Karpas-422 (cell line): ENCODE results near the gene CABYR. TPM values are rescaled to one million over a fixed set of nuclear protein-coding genes. Genes with fewer than 3 reads are reported as not detected.

Experiments used
- DNase-seq: peaks from one replicate; pipeline ENCODE4 v3.0.0-alpha.2; 2015
- H2AFZ ChIP-seq: fragments of 200-600 bp; sonication (generic); 2 replicates; pipeline ENCODE4 v1.6.1; 2014; ENCODE audit warnings: antibody characterized with exemption, low read length, mixed read lengths
- H3K27ac ChIP-seq: fragments of 200-600 bp; sonication (generic); 2 replicates; pipeline ENCODE4 v1.5.1; 2014; ENCODE audit warnings: mild to moderate bottlenecking, low read length, moderate library complexity
- H3K27me3 ChIP-seq: fragments of 200-600 bp; sonication (generic); 2 replicates; pipeline ENCODE4 v1.6.1; 2014; ENCODE audit warnings: low read length, mixed read lengths
- H3K36me3 ChIP-seq: fragments of 200-600 bp; sonication (generic); 2 replicates; pipeline ENCODE4 v1.6.1; 2014; ENCODE audit warnings: low read length, mixed read lengths; ENCODE audit not compliant: insufficient read depth
- H3K4me1 ChIP-seq: fragments of 200-600 bp; sonication (generic); 2 replicates; pipeline ENCODE4 v1.6.1; 2014; ENCODE audit warnings: mild to moderate bottlenecking, low read length, mixed read lengths
- H3K4me2 ChIP-seq: fragments of 200-600 bp; sonication (generic); 2 replicates; pipeline ENCODE4 v1.6.1; 2014; ENCODE audit warnings: low read length, low read depth, mild to moderate bottlenecking; ENCODE audit not compliant: poor library complexity, severe bottlenecking
- H3K4me3 ChIP-seq: fragments of 200-600 bp; sonication (generic); 2 replicates; pipeline ENCODE4 v1.5.1; 2014; ENCODE audit warnings: mild to moderate bottlenecking, antibody characterized with exemption, low read length, mixed read lengths
- H3K79me2 ChIP-seq: fragments of 200-600 bp; sonication (generic); 2 replicates; pipeline ENCODE4 v1.6.1; 2014; ENCODE audit warnings: mild to moderate bottlenecking, low read length, mixed read lengths
- H3K9ac ChIP-seq: fragments of 200-600 bp; sonication (generic); 2 replicates; pipeline ENCODE4 v1.6.0; 2014; ENCODE audit warnings: low read length
- H3K9me2 ChIP-seq: fragments of 200-600 bp; sonication (generic), shearing (Covaris generic); replicated peaks from 2 replicates; pipeline ENCODE4 v1.6.0; 2014; ENCODE audit warnings: mild to moderate bottlenecking, low read length, moderate library complexity; ENCODE audit not compliant: insufficient read depth
- H3K9me3 ChIP-seq: fragments of 300-700, 200-600 bp; sonication (generic); 2 replicates; pipeline ENCODE4 v1.6.1; 2014; ENCODE audit warnings: low read length, mixed read lengths
- H4K20me1 ChIP-seq: fragments of 200-600 bp; sonication (generic); 2 replicates; pipeline ENCODE4 v1.6.1; 2014; ENCODE audit warnings: mild to moderate bottlenecking, antibody characterized with exemption, low read length, low read depth; ENCODE audit not compliant: insufficient read depth
- total RNA-seq: library from RNA; depleted of rRNA; stranded (reverse); fragments of >200 nt; shearing (Covaris generic); gene quantifications from 2 replicates; pipeline ENCODE4 v1.2.3, GENCODE V29; 2014; ENCODE audit warnings: low replicate concordance

The CABYR gene
- total RNA-seq, 1 experiment from 2014 or later: not detected

DNA sequence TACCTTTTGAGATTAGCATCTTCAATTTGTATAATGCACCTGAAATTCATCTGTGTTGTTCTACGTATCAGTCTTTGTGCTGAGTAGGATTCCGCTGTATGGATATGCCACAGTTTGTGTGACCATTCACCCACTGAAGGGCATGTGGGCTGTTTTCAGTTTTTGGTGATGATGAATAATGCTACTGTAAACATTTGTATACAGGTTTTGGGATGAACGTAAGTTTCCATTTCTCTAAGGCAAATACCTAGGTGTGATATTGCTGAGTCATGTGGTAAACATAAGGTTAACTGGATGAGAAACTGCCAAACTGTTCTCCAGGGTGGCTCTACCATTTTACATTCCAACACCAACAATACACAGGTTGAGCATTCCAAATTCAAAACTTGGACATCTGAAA, 35.1 kb downstream of the CABYR start:
- H3K4me3 ChIP-seq: no peak overlapping the region
- no peak for DNase-seq
- no peaks in the 10 kb centered on the region for H3K36me3 ChIP-seq
- H2AFZ ChIP-seq: no peak overlapping the region
- no peak overlapping the region for H3K27ac ChIP-seq
- H3K4me1 ChIP-seq: no peaks in the 10 kb centered on the region
- no peaks in the 10 kb centered on the region for H4K20me1 ChIP-seq
- no peaks in the 10 kb centered on the region for H3K79me2 ChIP-seq
- no peaks in the 10 kb centered on the region for H3K9me2 ChIP-seq
- H3K27me3 ChIP-seq: no peaks in the 10 kb centered on the region
- H3K9me3 ChIP-seq: no peaks in the 10 kb centered on the region
- H3K4me2 ChIP-seq: no peak overlapping the region
- no peak overlapping the region for H3K9ac ChIP-seq

DNA sequence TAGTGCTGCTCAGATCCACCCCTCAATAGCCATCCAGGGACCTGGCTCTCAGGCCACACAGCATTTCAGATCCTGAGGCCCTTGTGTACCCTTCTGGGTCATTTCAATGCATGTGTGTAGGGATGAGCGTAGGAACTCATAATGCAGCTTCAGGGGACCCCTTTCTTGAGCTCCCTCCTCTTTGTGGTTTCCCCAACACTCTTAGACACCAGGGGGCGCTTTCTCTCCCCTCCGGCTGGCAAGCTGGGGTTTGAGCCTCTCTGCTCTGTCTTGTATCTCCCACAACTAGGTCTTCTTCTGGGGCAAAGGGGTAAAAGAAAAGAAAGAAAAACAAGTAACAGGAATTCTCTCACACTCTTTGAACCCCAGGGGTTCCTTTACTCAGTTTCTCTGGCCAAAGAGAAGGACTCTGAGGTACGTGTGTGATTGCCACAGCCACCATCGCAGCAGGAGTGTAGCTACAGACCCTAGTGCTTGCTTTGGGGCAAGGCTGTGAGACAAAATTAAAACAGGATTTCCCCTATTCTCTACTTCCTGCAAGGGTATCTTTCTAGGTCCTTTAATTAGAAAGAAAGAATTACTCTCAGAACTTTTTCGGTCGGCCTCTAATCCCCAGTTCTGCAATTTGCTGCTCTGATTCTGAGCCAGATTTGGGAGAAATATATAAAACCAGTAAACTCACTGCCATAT, 38.0 kb downstream of the CABYR start:
- Histone ChIP-seq H3K9me2 (no peaks in the 10 kb centered on the region), H3K4me2 (no peak overlapping the region), H3K36me3 (no peaks in the 10 kb centered on the region), H3K9ac (no peak overlapping the region), H3K27me3 (no peaks in the 10 kb centered on the region), H3K9me3 (no peaks in the 10 kb centered on the region), H4K20me1 (no peaks in the 10 kb centered on the region), H3K79me2 (no peaks in the 10 kb centered on the region), H3K4me3 (no peak overlapping the region), H3K27ac (no peak overlapping the region), H3K4me1 (no peaks in the 10 kb centered on the region), H2AFZ (no peak overlapping the region)
- DNase-seq: peak; percentile 87

DNA sequence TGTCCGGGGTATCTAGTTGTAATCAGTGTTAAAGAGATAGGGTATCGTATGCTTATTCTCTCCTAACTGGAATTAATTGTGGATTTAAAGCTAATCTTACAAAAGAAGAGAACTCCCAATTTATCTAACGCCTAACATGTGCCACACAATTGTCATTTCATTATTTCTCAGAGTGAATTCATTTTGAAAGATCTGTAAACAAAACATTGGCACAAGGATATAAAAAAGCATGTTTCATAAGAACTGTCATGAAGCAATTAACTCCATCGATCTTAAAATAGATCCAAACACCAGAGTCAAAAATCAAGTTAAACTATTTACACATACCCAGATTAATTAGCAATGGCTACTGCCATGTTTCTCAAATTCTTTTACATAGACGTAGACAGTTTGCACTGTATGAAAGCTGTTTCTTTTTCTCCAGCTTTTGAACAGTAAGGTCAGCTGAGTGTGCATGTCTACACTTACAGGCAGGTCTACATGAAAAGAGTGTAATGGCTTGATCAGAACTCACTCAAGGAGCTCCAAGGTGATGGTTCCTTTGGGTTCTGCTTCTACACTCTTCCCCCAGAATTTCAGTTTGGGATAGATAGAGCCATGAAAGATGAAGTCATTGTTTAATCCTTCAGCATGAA, 38.8 kb downstream of the CABYR start:
- no peak overlapping the region for H3K27ac ChIP-seq

GRCh38 chr18:24180048-24180447, 41.2 kb downstream of the CABYR start:
- Histone ChIP-seq H3K36me3 (no peaks in the 10 kb centered on the region), H4K20me1 (no peaks in the 10 kb centered on the region), H3K4me2 (no peak overlapping the region), H2AFZ (no peak overlapping the region), H3K4me1 (no peaks in the 10 kb centered on the region), H3K27me3 (no peaks in the 10 kb centered on the region), H3K4me3 (no peak overlapping the region), H3K9ac (no peak overlapping the region), H3K27ac (no peak overlapping the region), H3K79me2 (no peaks in the 10 kb centered on the region), H3K9me2 (no peaks in the 10 kb centered on the region), H3K9me3 (no peaks in the 10 kb centered on the region)
- no peak for DNase-seq

More for the DNA sequence above, 38.8 kb downstream of the CABYR start:
- H3K27me3 ChIP-seq: no peaks in the 10 kb centered on the region
- no peak overlapping the region for H3K4me3 ChIP-seq
- no peak for DNase-seq
- H2AFZ ChIP-seq: no peak overlapping the region
- H3K4me1 ChIP-seq: no peaks in the 10 kb centered on the region
- no peaks in the 10 kb centered on the region for H4K20me1 ChIP-seq
- H3K9ac ChIP-seq: no peak overlapping the region
- no peak overlapping the region for H3K4me2 ChIP-seq
- H3K79me2 ChIP-seq: no peaks in the 10 kb centered on the region
- H3K9me2 ChIP-seq: no peaks in the 10 kb centered on the region
- no peaks in the 10 kb centered on the region for H3K9me3 ChIP-seq
- H3K36me3 ChIP-seq: no peaks in the 10 kb centered on the region

GRCh38 chr18:24181806-24182205, 42.9 kb downstream of the CABYR start:
- no peak overlapping the region for H3K27ac ChIP-seq
- no peak for DNase-seq

DNA sequence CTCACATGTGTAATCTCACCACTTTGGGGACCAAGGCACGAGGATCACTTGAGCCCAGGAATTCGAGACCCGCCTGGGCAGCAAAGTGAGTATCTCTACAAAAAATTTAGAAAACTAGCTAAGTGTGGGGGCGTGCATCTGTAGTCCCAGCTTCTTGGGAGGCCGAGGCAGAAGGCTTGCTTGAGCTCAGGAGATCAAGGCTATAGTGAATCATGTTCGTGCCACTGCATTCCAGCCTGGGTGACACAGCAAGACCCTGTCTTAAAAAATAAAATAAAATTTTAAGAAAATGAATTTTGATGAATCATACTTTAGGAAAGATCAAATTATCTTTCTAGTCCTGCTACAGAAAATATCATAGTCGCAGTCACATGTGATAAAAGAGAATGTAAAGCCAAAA, 46.9 kb downstream of the CABYR start:
- H2AFZ ChIP-seq: no peak overlapping the region
- no peaks in the 10 kb centered on the region for H3K9me2 ChIP-seq
- H4K20me1 ChIP-seq: no peaks in the 10 kb centered on the region
- H3K9ac ChIP-seq: no peak overlapping the region
- no peak overlapping the region for H3K4me3 ChIP-seq
- H3K4me2 ChIP-seq: no peak overlapping the region
- no peaks in the 10 kb centered on the region for H3K27me3 ChIP-seq
- no peaks in the 10 kb centered on the region for H3K36me3 ChIP-seq
- H3K79me2 ChIP-seq: no peaks in the 10 kb centered on the region
- H3K27ac ChIP-seq: no peak overlapping the region
- H3K4me1 ChIP-seq: no peaks in the 10 kb centered on the region
- no peak for DNase-seq
- H3K9me3 ChIP-seq: no peaks in the 10 kb centered on the region

More at GRCh38 chr18:24181806-24182205, 42.9 kb downstream of the CABYR start:
- Histone ChIP-seq H3K9me2 (no peaks in the 10 kb centered on the region), H4K20me1 (no peaks in the 10 kb centered on the region), H3K9me3 (no peaks in the 10 kb centered on the region), H3K4me1 (no peaks in the 10 kb centered on the region), H3K4me2 (no peak overlapping the region), H3K79me2 (no peaks in the 10 kb centered on the region), H3K27me3 (no peaks in the 10 kb centered on the region), H3K9ac (no peak overlapping the region), H2AFZ (no peak overlapping the region), H3K4me3 (no peak overlapping the region), H3K36me3 (no peaks in the 10 kb centered on the region)

DNA sequence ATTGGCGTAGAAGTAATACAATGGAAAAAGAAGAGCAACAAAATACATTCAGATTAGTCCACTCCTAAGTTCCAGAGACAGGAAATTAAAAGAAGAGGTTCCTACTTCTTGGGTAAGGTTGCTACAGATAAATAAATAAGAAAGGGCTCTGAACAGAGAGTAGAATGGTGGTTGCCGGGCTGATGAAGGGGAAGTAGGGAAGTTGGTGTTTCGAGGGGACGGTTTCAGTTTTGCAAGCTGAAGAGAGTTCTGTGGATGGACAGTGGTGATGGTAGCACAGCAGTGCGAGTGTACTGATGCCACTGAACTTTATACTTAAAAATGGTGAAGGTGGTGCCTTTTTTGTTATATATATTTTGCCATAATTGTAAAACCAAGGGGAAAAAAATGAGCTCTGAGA, 48.2 kb downstream of the CABYR start:
- no peaks in the 10 kb centered on the region for H3K79me2 ChIP-seq
- H3K27me3 ChIP-seq: no peaks in the 10 kb centered on the region
- no peaks in the 10 kb centered on the region for H3K4me1 ChIP-seq
- DNase-seq: no peak
- no peak overlapping the region for H3K4me3 ChIP-seq
- H3K4me2 ChIP-seq: peak overlapping the region; percentile 21
- H2AFZ ChIP-seq: no peak overlapping the region
- H3K27ac ChIP-seq: no peak overlapping the region
- no peaks in the 10 kb centered on the region for H3K9me2 ChIP-seq
- no peaks in the 10 kb centered on the region for H3K36me3 ChIP-seq
- no peak overlapping the region for H3K9ac ChIP-seq
- no peaks in the 10 kb centered on the region for H3K9me3 ChIP-seq
- no peaks in the 10 kb centered on the region for H4K20me1 ChIP-seq

DNA sequence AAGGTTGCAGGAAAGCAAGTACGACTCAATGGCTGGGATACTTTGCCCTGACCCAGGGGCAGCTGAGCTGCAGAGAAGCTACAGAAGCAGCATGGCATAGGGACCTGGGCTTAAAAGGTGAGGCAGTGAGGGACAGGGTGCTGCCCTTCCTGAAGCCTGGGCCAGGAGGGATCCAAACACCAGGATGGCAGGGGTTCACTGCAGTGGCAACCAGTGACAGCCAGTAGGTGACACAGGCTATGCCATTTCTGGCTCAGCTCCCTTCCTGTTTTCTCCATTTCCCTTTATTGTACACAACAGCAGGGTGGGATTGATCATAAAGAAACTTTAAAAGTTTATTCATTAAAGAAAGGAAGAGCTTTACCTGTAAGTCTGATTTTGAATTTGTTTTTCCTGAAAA, 48.8 kb downstream of the CABYR start:
- Histone ChIP-seq H3K4me1 (no peaks in the 10 kb centered on the region), H3K9ac (no peak overlapping the region), H3K4me3 (no peak overlapping the region), H2AFZ (no peak overlapping the region), H3K4me2 (no peak overlapping the region), H3K79me2 (no peaks in the 10 kb centered on the region), H3K9me3 (no peaks in the 10 kb centered on the region), H3K36me3 (no peaks in the 10 kb centered on the region), H3K9me2 (no peaks in the 10 kb centered on the region), H3K27ac (no peak overlapping the region), H3K27me3 (no peaks in the 10 kb centered on the region), H4K20me1 (no peaks in the 10 kb centered on the region)
- no peak for DNase-seq
